Astrocyte of the cerebellum (primary cell): ENCODE measurements around the gene CTRB1.
"Not testable (repeated sequence)": the region's sequence is repeated elsewhere in the genome, so short reads cannot be mapped to it uniquely, and the experiment has no call there.

ENCODE experiments used
- DNase-seq: peaks from one replicate; pipeline ENCODE4 v3.0.0-alpha.2; 2011; ENCODE audit warnings: low read depth
- H3K4me3 ChIP-seq: 2 replicates; pipeline ENCODE4 v1.5.1; 2011; ENCODE audit warnings: mild to moderate bottlenecking, low read depth, low read length, moderate library complexity
- in situ Hi-C: cut with HindIII; loops from 2 replicates; pipeline ENCODE4 v1.10.0; 2017; ENCODE audit warnings: low sequenced_read_pairs
- TF ChIP-seq, protein P1 (sequence below): IDR thresholded peaks from 2 replicates; pipeline ENCODE4 v1.5.1; 2012; ENCODE audit warnings: low read length, low read depth, moderate library complexity, mild to moderate bottlenecking; ENCODE audit errors: missing control alignments

CTRB1 gene

DNA sequence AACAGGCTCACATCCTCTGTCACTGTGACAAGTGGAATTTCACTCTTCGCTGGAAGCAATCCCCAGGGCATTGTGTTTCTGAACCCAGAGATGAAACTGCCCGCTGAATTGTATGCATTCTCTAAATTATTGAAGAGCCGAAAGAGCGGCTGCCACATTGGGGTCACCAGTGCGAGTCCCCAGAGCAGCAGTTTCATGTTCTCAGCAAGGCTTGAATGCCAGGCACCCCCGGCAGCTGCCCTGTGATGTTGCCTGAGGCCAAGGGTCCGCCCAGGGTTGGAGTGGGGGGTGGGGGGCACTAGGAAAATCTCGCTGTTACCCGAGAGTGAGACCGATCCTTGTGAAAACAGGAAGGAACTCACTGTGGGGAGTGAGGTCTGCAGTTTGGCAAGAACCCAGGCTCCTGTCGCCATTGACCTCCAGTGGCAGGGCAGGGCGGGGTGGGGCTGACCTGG, 53.3 kb downstream of the CTRB1 start:
- TF ChIP-seq, protein P1, sequence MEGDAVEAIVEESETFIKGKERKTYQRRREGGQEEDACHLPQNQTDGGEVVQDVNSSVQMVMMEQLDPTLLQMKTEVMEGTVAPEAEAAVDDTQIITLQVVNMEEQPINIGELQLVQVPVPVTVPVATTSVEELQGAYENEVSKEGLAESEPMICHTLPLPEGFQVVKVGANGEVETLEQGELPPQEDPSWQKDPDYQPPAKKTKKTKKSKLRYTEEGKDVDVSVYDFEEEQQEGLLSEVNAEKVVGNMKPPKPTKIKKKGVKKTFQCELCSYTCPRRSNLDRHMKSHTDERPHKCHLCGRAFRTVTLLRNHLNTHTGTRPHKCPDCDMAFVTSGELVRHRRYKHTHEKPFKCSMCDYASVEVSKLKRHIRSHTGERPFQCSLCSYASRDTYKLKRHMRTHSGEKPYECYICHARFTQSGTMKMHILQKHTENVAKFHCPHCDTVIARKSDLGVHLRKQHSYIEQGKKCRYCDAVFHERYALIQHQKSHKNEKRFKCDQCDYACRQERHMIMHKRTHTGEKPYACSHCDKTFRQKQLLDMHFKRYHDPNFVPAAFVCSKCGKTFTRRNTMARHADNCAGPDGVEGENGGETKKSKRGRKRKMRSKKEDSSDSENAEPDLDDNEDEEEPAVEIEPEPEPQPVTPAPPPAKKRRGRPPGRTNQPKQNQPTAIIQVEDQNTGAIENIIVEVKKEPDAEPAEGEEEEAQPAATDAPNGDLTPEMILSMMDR: no peak
- no peak overlapping the region for H3K4me3 ChIP-seq
- in situ Hi-C loops: no loop called here
- no peak for DNase-seq

- in situ Hi-C loops, DNase-seq, H3K4me3 ChIP-seq: not testable (repeated sequence)
These were observed 53.8 kb downstream of the CTRB1 start for GRCh38 chr16:75272629-75273028.

DNA sequence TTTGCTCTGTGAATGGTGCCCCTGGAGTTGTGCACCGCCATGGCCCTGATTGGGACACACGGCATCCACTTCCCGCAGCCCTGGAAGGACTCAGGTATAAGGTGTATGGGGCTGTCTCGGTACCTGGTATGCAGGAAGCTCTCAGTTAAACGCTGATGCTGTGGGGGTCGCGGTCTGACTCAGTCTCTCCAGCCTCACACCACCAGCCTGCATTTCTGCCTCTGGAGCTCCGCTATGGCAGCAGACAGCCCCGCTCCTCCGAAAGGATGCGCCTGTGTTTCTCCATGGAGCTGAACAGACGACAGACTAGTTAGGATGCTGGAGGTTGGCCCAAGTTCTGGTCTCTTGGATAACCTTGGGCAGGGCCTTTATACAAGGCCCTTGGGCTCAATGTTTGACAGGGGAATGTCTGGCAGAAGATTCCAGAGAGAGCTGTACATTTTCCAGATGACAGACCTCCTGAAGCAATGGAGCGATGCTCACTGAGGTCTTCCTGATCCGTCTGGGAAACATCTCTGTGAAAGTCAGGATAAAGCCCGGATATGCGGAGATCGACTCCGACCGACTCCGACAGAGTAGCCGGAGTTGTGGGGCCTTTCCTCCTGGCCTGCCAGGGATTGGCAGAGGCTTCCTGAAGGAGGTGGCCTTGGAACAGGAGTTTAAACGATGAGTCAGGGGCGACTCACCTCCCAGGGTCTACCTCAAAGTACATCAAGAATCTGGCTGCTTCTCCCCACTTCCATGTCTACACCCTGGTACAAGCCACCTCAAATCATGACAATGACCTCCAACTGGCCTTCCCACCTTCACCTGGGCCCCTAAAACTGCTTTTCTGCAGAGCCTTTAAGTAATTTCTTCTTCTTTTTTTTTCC, 54.5 kb downstream of the CTRB1 start:
- H3K4me3 ChIP-seq: no peak overlapping the region
- TF ChIP-seq, protein P1: no peak
- in situ Hi-C loops: no loop called here
- DNase-seq: no peak
